ENCODE measurements around the gene PLA2R1.

GRCh38 chr2:160096409-160096808 lies 34.0 kb upstream of the PLA2R1 start:
- TF ChIP-seq POLR2AphosphoS5 (IDR thresholded peaks at IDR 0.05; ENCODE audit: low read depth, low read length) (no peak), TAF1 (IDR thresholded peaks at IDR 0.05; ENCODE audit: borderline replicate concordance, low read depth, low read length) (no peak), POLR2A (IDR thresholded peaks at IDR 0.05; ENCODE audit: low read depth, low read length) (no peak)

Data from GM12892 (cell line).